Fibroblast of mammary gland (primary cell): ENCODE data around the gene CWC22.

ENCODE experiments used
- DNase-seq: peaks from one replicate; pipeline ENCODE4 v3.0.0-alpha.2; 2010; ENCODE audit warnings: low read depth
- H3K4me3 ChIP-seq: 2 replicates; pipeline ENCODE4 v1.5.1; 2011; ENCODE audit warnings: low read depth, mild to moderate bottlenecking, low read length, moderate library complexity; ENCODE audit not compliant: control insufficient read depth
- CTCF ChIP-seq: conservative IDR thresholded peaks from 2 replicates; pipeline ENCODE4 v1.5.1; 2011; ENCODE audit warnings: low read depth, low read length, inconsistent platforms; ENCODE audit not compliant: control insufficient read depth, insufficient read depth

Gene CWC22

DNA sequence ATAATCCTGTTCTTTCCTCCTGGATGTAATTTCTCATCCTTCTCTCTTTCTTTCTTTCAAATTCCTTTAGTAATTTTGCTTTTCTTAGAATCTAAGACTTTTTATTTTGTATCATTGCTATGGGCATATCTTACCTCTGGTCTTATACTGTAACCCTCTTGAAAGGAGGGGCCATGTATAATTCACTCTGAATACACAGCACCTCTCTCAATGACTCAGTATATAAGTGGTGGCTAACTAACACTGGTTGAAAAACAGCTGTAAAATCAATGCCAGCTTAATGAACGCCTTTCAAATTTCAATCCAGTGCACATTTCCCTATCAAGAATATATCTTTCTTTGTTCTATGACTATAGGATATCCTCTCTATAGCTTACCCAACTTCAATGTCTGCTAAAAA is 53.7 kb downstream of the CWC22 start:
- H3K4me3 ChIP-seq = no peak overlapping the region
- no peak for TF ChIP-seq CTCF

GRCh38 chr2:179952658-179953057 is 54.4 kb downstream of the CWC22 start:
- no peak for DNase-seq
- no peak for TF ChIP-seq CTCF
- H3K4me3 ChIP-seq = no peak overlapping the region

More for the DNA sequence above, 53.7 kb downstream of the CWC22 start:
- no peak for DNase-seq

GRCh38 chr2:179951680-179952079 is 55.4 kb downstream of the CWC22 start:
- no peak for TF ChIP-seq CTCF
- no peak overlapping the region for H3K4me3 ChIP-seq
- no peak for DNase-seq

DNA sequence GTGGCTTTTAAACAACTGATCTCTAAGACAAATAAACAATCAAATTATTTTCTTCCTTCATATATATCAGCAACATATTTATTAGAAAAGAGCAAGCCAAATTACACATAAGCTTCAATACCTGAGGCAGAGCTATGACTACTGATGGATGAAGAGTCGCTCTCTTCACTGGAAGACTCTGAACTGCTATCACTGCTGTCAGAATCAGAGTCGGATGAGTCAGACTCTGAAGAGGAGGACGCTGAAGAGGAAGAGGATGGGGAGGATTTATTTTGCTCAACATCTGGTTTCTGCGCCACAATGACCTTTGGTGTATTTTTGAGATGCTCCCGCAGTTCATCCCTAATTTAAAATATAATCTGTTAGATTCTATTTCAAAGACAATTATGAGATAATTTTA is 56.7 kb downstream of the CWC22 start:
- H3K4me3 ChIP-seq = no peak overlapping the region
- no peak for TF ChIP-seq CTCF
- DNase-seq = no peak

DNA sequence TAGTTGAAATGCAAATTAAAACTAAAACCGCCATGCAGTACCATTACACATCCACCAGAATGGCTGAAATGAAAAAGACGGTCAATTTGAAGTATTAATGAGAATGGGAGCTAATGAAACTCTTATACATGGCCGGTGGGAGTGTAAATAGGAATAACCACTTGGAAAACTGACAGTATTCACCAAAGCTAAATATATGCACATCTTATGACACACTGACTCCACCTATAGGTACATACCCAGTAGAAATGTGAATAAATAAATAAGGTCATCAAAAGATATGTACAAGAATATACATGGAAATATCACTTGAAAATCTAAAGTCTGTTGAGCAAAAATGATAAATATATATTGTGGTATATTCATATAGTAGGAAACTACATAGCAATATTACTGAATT is 57.7 kb downstream of the CWC22 start:
- no peak overlapping the region for H3K4me3 ChIP-seq
- no peak for TF ChIP-seq CTCF
- DNase-seq = no peak

DNA sequence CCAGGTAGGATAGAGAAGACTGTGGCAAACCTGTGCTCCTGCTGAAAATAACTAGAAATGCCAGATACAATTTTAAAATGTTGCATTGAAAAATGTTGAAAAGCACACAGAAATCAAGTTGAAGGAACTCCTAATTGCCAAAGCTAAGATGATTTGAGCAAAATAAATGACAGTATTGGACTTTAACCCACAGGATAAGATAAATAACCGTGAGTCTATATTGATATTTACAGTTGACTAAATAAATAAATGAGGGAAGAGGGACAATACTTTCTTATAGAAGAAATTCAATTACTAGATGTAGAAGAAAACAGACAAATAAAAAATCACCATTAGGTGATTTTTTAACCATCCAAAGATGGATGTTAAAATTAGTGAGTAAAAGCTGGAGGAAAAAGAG is 59.0 kb downstream of the CWC22 start:
- no peak for DNase-seq
- no peak for TF ChIP-seq CTCF
- H3K4me3 ChIP-seq = no peak overlapping the region
